ENCODE measurements around the gene DUS2. TPM values are rescaled to one million over a fixed set of nuclear protein-coding genes. Genes with fewer than 3 reads are reported as not detected.

Gene DUS2
- total and polyA plus RNA-seq, 9 of the 15 experiments (the other 6 are each of a cell fraction or from before 2014, with no cell fraction given), result 5.8 to 22.5 (median 20.6) TPM

DNA sequence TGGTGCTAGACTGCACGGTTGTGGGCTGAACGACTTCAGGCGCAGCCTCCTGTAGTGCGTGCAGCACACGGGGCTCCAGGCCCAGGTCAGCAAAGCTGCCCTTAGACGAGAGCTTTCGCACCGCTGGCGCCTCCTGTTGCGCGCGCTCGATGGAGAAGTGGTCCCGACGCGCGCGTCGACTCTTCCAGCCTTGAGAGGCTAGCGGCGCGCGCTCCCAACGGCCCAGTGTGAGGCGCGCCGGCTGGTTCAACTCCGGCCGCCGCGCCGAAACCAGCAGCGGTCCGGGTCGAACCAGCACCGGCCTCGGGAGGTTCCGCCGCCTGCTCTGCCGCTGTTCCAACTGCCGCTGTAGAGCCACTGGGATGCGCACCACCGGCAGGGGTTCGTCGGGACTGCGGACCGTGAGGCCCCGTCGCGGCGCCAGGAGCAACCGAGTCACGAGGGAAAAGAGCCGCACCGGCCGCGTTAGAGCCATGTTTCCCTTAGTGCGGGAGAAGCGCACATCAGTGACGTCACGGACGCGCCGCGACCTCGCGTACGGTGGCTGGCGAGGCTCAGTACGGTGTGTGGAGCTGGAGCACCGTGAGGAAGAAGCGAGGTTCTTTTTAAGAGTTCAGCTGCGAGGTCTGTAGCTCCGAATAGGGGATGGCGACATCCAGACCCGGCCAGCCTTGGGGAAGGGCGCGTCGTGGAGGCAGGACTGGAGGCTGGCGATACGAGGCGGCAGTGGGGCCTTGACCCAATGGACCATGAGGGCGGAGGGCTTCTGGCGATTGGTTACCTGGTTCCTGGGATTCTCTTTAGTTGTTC, at the start of gene DUS2, which contains the start of gene DDX28 (continued):
- TF ChIP-seq EZH2 (IDR thresholded peaks at IDR 0.05; ENCODE audit: borderline replicate concordance, low read depth, low read length), result no peak
- TF ChIP-seq GATA2 (CRISPR knock-in tag; IDR thresholded peaks at IDR 0.05), result no peak
- TF ChIP-seq POLR2B (IDR thresholded peaks at IDR 0.05; ENCODE audit: low read depth, partially characterized antibody), result peak; percentile 76
- 0 out of 2 replicates have a peak, but pooled peaks have one; percentile 35 for TF ChIP-seq CC2D1A (IDR thresholded peaks at IDR 0.05)
- no peak for TF ChIP-seq HSF4 (CRISPR knock-in tag; IDR thresholded peaks at IDR 0.05; ENCODE audit: borderline replicate concordance)
- TF ChIP-seq CHCHD3 (CRISPR knock-in tag; IDR thresholded peaks at IDR 0.05), result no peak
- TF ChIP-seq, protein P1, sequence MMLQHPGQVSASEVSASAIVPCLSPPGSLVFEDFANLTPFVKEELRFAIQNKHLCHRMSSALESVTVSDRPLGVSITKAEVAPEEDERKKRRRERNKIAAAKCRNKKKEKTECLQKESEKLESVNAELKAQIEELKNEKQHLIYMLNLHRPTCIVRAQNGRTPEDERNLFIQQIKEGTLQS (IDR thresholded peaks at IDR 0.05), result peak; percentile 94
- TF ChIP-seq, protein P1 (CRISPR knock-in tag; conservative IDR thresholded peaks at IDR 0.05), result 0 out of 2 replicates have a peak, but pooled peaks have one; percentile 28
- no peak for TF ChIP-seq NFYB (IDR thresholded peaks at IDR 0.05; ENCODE audit: extremely low read depth, insufficient read length)
- TF ChIP-seq ZNF695 (CRISPR knock-in tag; IDR thresholded peaks at IDR 0.05), result no peak
- TF ChIP-seq ZNF644 (tag; IDR thresholded peaks at IDR 0.05; ENCODE audit: low read depth), result no peak
- no peak for TF ChIP-seq ESRRB (CRISPR knock-in tag; IDR thresholded peaks at IDR 0.05; ENCODE audit: borderline replicate concordance)
- peak; percentile 51 for TF ChIP-seq NFIC (IDR thresholded peaks at IDR 0.05)
- TF ChIP-seq TAL1 (IDR thresholded peaks at IDR 0.05), result no peak
- TF ChIP-seq, protein P2, sequence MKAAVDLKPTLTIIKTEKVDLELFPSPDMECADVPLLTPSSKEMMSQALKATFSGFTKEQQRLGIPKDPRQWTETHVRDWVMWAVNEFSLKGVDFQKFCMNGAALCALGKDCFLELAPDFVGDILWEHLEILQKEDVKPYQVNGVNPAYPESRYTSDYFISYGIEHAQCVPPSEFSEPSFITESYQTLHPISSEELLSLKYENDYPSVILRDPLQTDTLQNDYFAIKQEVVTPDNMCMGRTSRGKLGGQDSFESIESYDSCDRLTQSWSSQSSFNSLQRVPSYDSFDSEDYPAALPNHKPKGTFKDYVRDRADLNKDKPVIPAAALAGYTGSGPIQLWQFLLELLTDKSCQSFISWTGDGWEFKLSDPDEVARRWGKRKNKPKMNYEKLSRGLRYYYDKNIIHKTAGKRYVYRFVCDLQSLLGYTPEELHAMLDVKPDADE (conservative IDR thresholded peaks at IDR 0.05; ENCODE audit: control insufficient read depth, low read depth, low read length), result no peak
- TF ChIP-seq, protein P3, sequence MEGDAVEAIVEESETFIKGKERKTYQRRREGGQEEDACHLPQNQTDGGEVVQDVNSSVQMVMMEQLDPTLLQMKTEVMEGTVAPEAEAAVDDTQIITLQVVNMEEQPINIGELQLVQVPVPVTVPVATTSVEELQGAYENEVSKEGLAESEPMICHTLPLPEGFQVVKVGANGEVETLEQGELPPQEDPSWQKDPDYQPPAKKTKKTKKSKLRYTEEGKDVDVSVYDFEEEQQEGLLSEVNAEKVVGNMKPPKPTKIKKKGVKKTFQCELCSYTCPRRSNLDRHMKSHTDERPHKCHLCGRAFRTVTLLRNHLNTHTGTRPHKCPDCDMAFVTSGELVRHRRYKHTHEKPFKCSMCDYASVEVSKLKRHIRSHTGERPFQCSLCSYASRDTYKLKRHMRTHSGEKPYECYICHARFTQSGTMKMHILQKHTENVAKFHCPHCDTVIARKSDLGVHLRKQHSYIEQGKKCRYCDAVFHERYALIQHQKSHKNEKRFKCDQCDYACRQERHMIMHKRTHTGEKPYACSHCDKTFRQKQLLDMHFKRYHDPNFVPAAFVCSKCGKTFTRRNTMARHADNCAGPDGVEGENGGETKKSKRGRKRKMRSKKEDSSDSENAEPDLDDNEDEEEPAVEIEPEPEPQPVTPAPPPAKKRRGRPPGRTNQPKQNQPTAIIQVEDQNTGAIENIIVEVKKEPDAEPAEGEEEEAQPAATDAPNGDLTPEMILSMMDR (IDR thresholded peaks at IDR 0.05 in 2 of 3, conservative IDR thresholded peaks at IDR 0.05 in 1 of 3; ENCODE audit: insufficient read depth in 2 of 3, low read depth in 1 of 3, low read length in 3 of 3), result 0 out of 6 replicates have a peak, but pooled peaks of 1 of the 3 experiments have one; percentile 1
- TF ChIP-seq, protein P4, sequence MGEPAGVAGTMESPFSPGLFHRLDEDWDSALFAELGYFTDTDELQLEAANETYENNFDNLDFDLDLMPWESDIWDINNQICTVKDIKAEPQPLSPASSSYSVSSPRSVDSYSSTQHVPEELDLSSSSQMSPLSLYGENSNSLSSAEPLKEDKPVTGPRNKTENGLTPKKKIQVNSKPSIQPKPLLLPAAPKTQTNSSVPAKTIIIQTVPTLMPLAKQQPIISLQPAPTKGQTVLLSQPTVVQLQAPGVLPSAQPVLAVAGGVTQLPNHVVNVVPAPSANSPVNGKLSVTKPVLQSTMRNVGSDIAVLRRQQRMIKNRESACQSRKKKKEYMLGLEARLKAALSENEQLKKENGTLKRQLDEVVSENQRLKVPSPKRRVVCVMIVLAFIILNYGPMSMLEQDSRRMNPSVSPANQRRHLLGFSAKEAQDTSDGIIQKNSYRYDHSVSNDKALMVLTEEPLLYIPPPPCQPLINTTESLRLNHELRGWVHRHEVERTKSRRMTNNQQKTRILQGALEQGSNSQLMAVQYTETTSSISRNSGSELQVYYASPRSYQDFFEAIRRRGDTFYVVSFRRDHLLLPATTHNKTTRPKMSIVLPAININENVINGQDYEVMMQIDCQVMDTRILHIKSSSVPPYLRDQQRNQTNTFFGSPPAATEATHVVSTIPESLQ (CRISPR knock-in tag; IDR thresholded peaks at IDR 0.05), result 0 out of 2 replicates have a peak, but pooled peaks have one; percentile 25
- TF ChIP-seq ZNF133 (CRISPR knock-in tag; IDR thresholded peaks at IDR 0.05), result no peak
- TF ChIP-seq KDM5B (IDR thresholded peaks at IDR 0.05; ENCODE audit: insufficient replicate concordance, low read depth, low read length), result peak; percentile 78
- no peak for TF ChIP-seq PCBP1 (IDR thresholded peaks at IDR 0.05; ENCODE audit: low read depth, low read length, poor library complexity, severe bottlenecking)
- peak in 1 of 2 experiments; percentile 89; a peak in 2 of 4 replicates for TF ChIP-seq CSDE1 (IDR thresholded peaks at IDR 0.05)
